Non-pigmented ciliary epithelial cell (primary cell): ENCODE results near the gene ABHD11.
"Not testable (repeated sequence)": the region's sequence is repeated elsewhere in the genome, so short reads cannot be mapped to it uniquely, and the experiment has no call there.

Experiments used
- DNase-seq: peaks from one replicate; pipeline ENCODE4 v3.0.0-alpha.2; 2010; ENCODE audit warnings: low read depth

ABHD11 gene, protein sequence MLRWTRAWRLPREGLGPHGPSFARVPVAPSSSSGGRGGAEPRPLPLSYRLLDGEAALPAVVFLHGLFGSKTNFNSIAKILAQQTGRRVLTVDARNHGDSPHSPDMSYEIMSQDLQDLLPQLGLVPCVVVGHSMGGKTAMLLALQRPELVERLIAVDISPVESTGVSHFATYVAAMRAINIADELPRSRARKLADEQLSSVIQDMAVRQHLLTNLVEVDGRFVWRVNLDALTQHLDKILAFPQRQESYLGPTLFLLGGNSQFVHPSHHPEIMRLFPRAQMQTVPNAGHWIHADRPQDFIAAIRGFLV

DNA sequence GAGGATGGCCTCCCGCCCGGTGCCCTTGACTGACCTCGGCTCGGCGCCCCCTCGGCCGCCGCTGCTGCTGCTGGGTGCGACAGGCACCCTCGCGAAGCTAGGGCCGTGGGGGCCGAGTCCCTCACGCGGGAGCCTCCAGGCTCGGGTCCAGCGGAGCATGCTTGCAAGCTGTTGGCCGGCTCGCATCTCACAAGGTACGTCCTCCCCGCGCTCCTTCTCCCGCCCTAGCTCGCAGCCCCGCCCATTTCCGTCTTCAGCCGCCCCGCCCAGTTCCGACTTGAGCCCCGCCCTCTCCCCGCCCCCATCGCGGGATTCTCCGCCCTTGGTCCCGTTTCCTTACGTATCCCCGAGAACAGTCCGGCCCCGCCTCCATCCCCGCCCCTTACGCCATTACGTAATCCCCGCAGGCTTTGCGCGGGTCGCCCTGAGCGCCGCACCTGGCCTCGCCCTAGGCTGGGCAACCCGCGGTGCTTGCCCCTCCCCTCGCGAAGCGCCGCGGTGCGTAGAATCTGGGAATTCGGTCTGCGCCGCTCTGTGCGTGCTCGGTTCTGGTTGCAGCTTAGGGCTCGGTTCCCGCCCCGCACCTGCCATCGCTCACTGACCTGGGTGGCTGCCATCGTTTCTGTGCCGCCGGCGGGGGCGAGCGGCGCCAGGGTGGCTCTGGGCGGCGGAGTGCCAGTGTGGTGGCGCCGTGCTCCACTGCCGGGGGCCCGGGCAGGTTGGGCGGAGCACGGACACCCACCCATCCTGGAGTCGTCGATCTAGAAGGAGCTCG, at the start of gene ABHD11:
Gene ABHD11 (minus strand): TSS at position 191 of the 775 bp plus-strand sequence. CDS start 32 bp downstream, at position 159.
- DNase-seq = peak; percentile 82

DNA sequence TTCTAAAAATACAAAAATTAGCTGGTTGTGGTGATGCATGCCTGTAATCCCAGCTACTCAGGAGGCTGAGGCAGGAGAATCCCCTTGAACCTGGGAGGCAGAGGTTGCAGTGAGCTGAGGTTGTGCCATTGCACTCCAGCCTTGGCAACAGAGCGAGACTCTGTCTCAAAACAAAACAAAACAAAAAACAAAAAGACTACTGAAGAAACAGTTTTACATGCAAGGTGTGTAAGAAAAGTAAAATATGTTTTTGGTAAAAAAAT, 49.1 kb upstream of the ABHD11 start:
- not testable (repeated sequence) for DNase-seq

DNA sequence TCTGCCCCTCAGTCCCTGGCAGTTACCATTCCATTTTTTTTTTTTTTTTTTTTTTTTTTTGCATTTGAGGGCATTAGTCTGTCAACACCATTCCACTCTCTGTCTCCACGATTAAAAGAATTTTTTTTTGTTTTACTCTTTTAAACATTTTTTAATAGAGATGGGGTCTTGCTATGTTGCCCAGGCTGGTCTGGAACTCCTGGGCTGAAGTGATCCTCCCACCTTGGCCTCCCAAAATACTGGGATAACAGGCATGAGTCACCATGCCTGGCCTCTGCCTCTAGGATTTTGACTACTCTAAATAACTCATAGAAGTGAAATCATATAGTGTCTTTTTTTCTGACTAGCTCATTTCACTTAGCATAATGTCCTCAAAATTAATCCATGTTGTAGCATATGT, 48.0 kb upstream of the ABHD11 start:
- DNase-seq = no peak

DNA sequence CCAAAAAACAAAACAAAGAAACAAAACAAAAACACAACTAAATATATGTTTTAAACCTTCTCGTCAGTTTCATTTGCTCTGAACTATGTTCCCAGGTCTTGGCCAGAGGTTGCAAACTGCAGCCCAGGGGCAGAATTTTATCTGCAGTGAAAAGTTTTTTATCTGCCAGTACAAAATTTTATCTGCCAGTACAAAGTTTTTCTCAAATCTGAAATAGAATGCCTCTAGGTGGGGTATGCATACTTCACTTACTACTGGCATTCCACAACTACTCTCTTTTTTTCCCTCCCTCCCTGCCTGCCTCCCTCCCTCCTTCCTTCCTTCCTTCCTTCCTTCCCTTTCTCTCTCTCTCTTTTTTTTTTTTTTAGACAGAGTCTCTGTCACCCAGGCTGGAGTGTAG, 40.9 kb upstream of the ABHD11 start:
- no peak for DNase-seq

DNA sequence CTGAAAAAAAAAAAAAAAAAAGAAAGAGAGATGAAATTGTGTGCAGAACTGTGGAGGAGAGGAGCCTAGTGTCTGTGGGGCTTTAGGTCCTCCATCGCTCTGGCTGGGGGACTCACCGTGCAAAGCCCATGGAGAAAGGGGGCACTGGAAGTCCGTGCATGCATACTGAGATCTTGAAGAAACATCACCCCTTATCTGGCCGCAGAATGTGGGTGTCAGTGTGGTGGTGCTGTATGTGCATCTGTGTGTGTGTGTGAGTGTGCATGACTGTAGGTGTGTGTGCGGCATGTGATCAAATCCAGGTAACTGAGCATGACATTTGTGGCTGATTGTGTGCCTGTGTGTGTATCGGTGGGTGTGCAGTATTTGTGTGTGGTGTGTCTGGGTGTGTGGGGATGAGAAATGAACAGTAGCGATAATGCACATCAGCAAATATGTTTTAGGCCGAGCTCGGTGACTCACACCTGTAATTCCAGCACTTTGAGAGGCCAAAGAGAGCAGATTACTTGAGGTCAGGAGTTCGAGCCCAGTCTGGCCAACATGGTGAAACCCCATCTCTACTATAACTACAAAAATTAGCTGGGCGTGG, 40.3 kb upstream of the ABHD11 start:
- DNase-seq = no peak

DNA sequence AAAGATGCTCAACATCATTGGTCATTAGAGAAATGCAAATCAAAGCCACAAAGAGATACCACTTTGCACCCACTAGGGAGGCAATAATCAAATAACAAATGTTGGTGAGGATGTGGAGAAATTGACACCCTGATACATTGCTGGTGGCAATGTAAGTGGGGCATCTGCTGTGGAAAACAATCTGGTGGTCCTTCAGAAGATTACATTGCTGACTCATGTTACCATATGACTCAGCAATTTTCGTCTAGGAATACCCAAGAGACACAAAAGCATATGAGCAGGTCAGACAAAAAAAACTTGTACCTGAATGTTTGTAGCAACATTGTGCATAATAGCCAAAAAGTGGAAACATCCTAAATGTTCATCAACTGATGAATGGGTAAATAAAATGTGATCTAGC, 36.3 kb upstream of the ABHD11 start:
- no peak for DNase-seq

DNA sequence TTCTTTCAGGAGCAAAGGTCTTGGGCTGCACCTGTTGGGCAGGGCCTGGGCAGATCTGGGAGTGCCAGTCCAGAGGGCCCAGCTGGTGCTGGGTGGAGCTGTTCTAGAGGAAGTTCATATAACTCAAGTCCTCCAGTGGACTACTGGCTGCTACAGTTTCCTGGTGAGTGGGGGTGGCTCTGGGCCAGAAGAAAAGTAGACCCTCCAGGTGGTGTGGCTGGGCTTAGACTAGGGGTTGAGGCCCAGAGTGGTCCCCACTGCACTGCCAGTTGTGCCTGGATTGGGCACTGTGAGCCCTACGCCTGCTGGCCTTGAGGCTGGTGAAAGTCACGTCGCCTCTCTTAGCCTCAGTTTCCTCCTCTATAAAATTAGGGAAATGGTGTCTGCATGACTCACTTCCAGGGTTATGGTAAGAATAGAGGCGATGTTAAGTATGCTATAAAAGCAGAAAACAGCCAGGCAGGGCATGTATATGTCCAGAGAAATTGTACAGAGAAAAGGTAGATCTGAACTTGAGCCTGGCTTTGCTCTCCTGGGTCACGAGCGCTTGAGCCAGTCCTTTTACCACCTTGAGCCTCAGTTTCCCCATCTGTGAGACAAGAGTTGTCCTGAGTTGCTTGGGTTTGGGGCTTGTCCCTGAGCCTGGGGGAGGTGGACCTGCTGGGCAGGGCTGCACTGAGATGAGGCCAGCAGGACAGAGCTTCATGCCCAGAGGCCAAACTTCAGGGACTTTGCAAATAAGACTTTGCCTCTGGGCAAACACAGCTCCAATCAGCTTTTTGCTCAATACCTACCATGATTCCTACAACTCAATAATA, 35.3 kb upstream of the ABHD11 start:
- DNase-seq = no peak

DNA sequence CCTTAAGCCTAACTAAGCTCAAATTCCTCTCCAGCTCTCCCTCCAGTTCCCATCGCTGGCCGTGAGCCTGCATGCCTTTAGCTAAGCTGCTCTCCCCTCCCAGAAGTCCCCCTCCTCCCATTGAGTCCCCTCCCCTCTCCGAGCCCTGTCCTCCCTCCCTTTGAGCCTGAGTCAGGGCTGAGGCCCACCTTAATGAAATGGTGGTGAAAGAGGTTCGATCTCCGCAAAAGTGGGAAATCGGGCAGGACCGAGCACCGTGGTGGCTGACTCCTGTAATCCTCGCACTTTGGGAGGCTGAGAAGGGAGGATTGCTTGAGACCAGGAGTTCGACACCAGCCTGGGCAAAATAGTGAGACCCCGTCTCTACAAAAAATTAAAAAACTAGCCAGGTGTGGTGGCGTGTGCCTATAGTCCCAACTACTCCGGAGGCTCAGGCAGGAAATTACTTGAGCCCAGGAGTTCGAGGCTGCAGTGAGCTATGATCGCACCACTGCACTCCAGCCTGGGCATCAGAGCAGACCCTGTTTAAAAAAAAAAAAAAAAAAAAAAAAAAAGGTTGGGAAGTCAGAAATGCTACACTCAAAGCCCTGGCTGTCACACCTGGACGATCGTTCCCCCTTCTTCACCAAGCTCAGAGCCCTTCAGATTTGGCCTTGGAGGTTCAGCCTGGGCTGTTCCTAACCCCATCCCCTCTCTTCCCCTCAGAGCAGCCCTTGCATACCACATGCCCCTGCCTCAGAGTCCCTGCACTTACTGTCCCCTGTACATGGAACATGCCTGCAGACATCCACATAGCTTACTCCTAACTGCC, 32.5 kb upstream of the ABHD11 start:
- no peak for DNase-seq

DNA sequence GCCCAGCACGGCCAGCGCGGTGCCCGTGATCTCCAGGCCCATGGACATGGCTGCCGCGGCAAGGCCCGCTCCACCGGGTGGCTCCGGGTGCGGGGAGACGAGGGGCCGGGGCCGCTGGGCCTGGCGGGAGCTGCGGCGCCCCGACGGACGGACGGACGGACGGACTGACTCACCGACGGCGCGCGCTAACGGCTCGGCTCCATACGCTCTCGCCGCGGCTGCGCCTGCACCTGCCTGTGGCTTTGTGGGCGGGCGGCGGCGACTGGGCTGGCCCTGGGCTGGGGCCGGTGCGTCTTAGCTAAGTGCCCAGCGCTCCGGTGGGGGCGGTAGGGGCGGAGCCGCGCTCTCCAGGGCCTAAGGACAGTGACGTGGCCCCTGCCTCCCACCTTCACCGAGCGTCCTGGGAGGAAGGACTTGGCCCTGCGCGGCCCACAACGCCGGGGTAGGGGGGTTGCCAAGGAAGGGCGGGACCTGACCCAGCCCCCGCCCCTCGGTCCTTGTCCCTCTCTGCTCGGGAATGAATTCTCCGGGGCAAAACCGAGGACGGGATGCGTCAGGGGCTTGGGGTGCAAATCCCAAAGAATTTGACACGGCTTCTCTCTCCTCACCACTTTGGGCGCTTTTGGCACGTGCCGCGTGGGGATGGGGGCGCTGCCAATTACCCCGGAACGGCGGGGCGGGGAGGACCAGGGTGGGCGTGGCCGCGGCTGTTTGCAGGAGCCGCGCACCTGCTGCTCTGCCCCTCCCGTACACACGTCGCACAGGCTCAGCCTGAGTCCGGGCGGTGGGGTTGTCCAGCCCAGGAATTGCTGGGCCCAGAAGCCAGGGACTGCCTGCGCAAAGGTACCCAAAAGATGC, 31.6 kb upstream of the ABHD11 start, which contains the start of gene CLDN3:
Gene CLDN3 (minus strand): TSS at position 269 of the 858 bp plus-strand sequence. CDS start 221 bp downstream, at position 48.
- no peak for DNase-seq

DNA sequence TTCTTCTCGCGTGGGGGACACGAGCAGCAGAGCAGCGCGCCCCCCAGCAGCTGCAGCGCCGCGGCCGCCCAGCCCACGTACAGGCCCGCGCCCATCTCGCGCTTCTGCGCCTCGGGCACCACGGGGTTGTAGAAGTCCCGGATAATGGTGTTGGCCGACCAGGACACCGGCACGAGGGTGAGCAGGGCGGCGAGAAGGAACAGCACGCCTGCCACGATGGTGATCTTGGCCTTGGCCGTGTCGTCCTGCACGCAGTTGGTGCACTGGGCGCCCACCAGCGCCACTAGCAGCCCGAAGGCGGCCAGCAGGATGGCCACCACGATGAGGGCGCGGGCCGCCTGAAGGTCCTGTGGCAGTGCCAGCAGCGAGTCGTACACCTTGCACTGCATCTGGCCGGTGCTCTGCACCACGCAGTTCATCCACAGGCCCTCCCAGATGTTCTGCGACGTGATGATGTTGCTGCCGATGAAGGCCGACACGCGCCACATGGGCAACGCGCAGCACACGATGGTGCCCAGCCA, 30.9 kb upstream of the ABHD11 start:
- DNase-seq = no peak

DNA sequence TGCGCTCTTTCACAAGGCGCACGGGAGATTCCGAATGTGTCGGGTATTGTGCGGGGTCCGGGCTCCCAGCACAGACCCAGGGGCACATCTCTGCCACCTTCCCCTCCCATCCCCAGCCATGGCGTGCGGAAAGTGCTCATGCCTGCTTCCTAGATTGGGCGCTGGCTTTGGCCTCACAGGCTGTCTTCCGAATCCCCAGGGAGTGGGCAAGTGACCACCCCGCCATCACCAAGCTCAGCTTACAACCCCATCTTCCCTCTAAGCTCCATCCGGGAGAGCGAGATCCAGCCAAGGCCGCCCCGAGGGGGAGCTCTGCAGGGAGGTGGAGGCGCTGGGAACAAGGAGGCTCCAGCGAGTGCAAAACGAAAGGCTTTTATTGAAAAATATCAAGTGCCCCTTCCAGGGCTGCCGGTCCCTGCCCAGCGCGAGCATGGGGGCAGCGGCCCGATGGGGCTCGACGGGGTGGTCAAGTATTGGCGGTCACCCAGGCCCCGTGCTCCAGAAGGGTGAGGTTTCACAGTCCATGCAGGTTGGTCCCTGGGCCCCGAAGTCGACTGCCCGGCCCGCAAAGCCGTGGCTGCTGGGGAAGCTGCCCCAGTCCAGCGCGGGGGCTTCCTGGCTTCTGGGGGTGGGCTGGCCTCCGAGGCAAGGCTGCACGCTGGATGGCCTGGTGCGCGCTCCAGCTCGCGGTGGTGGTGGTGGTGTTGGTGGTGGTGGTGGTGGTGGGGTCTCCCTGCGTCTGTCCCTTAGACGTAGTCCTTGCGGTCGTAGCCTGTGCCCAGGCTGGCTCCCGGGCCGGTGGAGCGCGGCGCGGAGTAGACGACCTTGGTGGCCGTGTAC, 30.3 kb upstream of the ABHD11 start:
- no peak for DNase-seq

DNA sequence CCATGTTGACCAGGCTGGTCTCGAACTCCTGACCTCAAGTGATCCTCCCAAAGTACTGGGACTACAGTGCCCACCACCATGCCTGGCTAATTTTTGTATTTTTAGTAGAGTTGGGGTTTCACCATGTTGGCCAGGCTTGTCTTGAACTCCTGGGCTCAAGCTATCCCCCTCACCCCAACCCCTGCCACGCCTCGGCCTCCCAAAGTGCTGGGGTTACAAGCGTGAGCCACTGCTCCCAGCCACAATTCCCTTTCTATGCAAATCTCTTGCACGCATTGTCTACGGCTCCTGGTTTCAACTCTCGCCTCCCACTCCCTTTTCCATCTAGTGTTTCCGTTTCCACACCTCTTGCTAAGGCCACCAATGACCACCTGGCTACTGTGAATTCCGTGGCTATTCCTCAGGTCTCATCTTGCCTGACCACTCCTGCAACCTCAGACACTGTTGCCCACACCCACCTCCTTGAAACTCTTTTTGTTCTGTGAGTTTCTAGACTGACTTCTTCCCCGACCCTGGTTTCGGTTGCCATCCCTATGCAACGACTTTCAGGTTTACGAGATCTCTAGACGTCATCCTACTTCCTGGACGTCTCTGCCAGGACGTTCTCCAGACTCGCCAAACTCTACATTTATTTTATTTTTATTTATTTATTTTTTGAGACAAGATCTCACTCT, 28.1 kb upstream of the ABHD11 start:
- DNase-seq = no peak

DNA sequence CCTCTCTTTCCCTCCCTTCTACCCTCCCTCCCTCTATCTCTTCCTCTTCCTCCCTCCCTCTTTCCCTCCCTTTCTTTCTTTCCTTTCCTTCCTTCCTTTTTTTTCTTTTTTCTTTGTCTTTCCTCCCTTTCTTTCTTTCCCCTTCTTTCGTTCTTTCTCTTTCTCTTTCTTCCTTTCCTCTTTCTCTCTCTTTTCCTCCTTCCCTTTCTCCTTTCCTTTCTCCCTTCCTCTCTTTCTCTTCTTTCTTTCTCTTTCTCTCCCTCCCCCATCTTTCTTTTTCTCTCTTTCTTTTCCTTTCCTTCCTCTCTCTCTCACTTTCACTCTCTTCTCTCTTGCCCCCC, 24.0 kb upstream of the ABHD11 start:
- DNase-seq = no peak

DNA sequence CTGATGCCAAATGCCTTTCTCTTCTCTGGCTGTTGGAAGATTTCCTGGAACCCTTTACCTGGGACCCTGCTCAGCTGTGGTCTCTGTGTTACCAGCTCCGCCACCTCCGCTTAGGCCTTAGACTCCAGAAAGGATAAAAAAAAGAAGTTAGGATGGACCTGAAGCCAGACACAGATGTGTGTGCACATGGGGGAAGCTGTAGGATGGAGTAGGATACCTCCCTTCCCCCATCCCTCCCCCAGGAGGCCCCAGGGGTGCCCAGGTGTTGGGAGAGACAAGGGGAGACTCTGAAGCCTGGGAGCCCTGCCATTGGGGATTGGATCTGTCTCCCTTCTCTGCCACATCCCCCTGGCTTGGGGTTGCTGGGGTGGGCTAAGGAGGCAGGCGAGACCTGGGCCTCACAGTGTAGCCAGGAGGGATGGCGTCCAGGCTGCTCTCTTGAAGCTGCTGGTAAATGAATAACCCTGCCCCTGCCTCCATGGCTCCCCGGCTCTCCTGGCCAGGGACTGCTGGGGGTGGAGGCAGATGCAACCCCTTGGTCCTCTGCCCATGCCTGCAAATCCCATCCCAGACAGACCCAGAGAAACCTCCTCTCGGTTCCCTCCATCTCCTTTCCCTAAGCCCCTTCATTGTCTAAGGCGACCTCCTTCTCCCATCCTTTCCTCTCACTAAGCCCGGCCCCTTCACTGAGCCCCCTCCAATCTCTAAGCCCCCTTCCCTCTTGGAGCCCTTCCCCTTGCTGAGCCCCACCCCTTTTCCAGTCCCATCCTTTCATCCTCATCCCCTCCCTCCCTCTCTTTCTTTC, 23.5 kb upstream of the ABHD11 start:
- DNase-seq = no peak

DNA sequence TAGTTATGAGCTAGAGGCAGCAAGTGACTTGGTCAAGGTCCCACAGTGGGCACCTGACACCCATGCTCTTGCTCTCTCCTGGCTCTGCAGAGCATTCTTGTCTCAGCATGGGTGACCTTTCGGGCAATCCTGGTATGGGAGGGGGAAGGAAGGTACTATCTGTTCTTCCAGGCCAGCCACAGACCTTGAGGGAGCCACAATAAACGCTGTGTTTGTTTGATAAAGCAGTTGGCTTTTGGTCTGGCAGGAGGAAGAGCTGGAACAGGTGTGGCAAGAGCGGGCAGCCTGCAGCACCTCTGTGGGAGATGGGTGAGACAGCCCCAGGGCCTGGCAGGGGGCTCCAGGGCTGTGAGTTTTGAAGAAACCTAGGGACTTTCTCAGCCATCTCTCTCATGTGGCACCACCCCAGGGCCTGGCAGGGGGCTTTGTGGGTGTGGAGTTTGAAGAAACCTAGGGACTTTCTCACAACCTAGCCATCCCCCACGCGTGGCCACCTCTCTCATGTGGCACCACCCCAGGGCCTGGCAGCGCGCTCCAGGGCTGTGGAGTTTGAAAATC, 20.1 kb upstream of the ABHD11 start:
- no peak for DNase-seq

DNA sequence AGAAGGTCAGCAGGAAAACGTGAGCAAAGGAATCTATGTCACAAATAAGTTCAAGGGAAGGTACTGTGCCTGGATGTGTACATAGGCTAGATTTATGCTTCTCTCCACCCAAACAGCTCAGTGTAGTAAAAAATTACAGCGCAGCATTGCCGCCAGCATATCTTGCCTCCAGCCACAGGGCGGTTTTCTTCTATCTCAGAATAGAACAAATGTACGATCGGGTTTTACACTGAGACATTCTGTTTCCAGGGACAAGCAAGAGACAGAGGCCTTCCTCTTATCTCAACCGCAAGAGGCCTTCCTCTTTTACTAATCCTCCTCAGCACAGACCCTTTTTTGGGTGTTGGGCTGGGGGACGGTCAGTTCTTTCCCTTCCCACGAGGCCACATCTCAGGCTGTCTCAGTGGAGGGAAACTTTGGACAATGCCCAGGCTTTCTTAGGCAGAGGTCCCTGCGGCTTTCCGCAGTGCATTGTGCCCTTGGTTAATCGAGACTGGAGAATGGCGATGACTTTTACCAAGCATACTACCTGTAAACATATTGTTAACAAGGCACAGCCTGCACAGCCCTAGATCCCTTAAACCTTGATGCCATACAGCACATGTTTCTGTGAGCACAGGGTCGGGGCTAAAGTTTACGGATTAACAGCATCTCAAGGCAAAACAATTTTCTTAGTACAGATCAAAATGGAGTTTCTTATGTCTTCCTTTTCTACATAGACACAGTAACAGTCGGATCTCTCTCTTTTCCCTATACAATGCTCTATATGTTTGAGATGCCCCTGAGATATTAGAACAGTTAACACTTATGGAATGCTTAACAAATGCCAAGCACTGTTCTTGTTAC, 11.6 kb upstream of the ABHD11 start:
- DNase-seq = no peak

DNA sequence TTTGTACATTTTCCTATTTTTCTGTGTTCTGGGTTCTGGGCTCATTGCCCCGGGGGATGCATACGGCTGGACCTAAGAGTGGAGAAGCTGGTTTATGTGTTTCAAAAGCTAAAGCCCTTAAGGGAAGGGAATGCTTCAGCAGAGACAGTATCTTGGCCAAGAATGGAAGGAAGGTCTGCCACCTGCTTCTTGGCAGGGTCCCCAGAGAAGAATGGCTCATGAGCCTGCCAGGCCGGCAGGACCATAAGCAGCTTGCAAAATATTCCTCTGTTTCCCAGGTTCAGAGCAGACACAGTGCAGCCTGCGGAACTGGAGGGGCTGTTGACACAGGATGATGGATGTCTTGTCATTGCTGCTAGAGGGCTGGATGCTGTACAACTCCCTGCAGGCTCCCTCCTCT, 7.8 kb upstream of the ABHD11 start:
- no peak for DNase-seq
